NCI-H524 treated with DMSO at 0.1 percent for 48 hours (cell line): ENCODE measurements around the gene ARHGAP1.

Experiments used
- DNase-seq: peaks from one replicate; lab custom pipeline; 2025; lab: John Stamatoyannopoulos, UW

The ARHGAP1 gene

GRCh38 chr11:46694072-46694471, 6.3 kb downstream of the ARHGAP1 start:
- no peak for DNase-seq

GRCh38 chr11:46693597-46694012, 6.8 kb downstream of the ARHGAP1 start:
- DNase-seq, result no peak

- DNase-seq, result no peak
Measured at GRCh38 chr11:46692450-46692849, 8.0 kb downstream of the ARHGAP1 start.

- no peak for DNase-seq
Measured at GRCh38 chr11:46690702-46691101, 9.7 kb downstream of the ARHGAP1 start.

- no peak for DNase-seq
Measured at GRCh38 chr11:46686886-46687795, 13.3 kb downstream of the ARHGAP1 start.

- DNase-seq, result no peak
Measured at GRCh38 chr11:46684367-46684766, 16.1 kb downstream of the ARHGAP1 start.

GRCh38 chr11:46682773-46683752, 17.4 kb downstream of the ARHGAP1 start:
- DNase-seq, result no peak

GRCh38 chr11:46681814-46682213, 18.6 kb downstream of the ARHGAP1 start:
- DNase-seq, result no peak

- DNase-seq, result no peak
Measured at GRCh38 chr11:46680815-46681214, 19.6 kb downstream of the ARHGAP1 start.

- no peak for DNase-seq
Measured at GRCh38 chr11:46680164-46680760, 20.2 kb downstream of the ARHGAP1 start.

GRCh38 chr11:46679241-46680163, 20.9 kb downstream of the ARHGAP1 start:
- no peak for DNase-seq

- DNase-seq, result no peak
Measured at GRCh38 chr11:46678741-46679130, 21.7 kb downstream of the ARHGAP1 start.

- DNase-seq, result no peak
Measured at GRCh38 chr11:46677991-46678740, 22.3 kb downstream of the ARHGAP1 start.

GRCh38 chr11:46677169-46677568, 23.2 kb downstream of the ARHGAP1 start:
- DNase-seq, result no peak

GRCh38 chr11:46676436-46677158, 23.8 kb downstream of the ARHGAP1 start:
- no peak for DNase-seq

GRCh38 chr11:46675949-46676348, 24.5 kb downstream of the ARHGAP1 start:
- DNase-seq, result no peak

GRCh38 chr11:46675288-46675851, 25.0 kb downstream of the ARHGAP1 start:
- DNase-seq, result no peak

GRCh38 chr11:46674463-46675287, 25.7 kb downstream of the ARHGAP1 start:
- no peak for DNase-seq
